GM12878 (cell line): ENCODE measurements around the gene XRCC4. TPM values are rescaled to one million over a fixed set of nuclear protein-coding genes. Genes with fewer than 3 reads are reported as not detected.

ENCODE experiments used
- ATAC-seq: fragments of 200-7000 bp; cut with Tn5 transposase; 3 replicates; pipeline ENCODE4 v1.9.1; 2020; ENCODE audit warnings: mild to moderate bottlenecking, moderate library complexity
- BruUV-seq: library from RNA; stranded (reverse); fragments of 400-500 nt; replicated peaks from 2 replicates; lab custom pipeline; 2021; lab: Mats Ljungman, UMichigan
- CTCF ChIA-PET: fragments of 300-600 bp; sonication (Branson Sonifier 250); formaldehyde crosslinking; extraction: SDS; loops from one replicate; lab custom pipeline; 2021; ENCODE audit warnings: inconsistent platforms; lab: Yijun Ruan, JAX
- POLR2A ChIA-PET: fragments of 350-600 bp; formaldehyde crosslinking; extraction: SDS; loops from one replicate; lab custom pipeline; 2021; ENCODE audit warnings: inconsistent platforms; lab: Charles Lee
- RAD21 ChIA-PET: fragments of 300-600 bp; sonication (Branson Sonifier 250); formaldehyde crosslinking; loops from one replicate; lab custom pipeline; 2023; ENCODE audit warnings: antibody characterized with exemption; ENCODE audit not compliant: unreplicated experiment; lab: Charles Lee
- SMC1A ChIA-PET: fragments of 300-600 bp; sonication (Branson Sonifier 250); formaldehyde crosslinking; loops from one replicate; lab custom pipeline; 2023; ENCODE audit not compliant: unreplicated experiment, uncharacterized antibody; lab: Charles Lee
- DNase-seq: peaks from one replicate; pipeline ENCODE4 v3.0.0-alpha.2; 2011; ENCODE audit warnings: low read depth, low spot score
- FAIRE-seq: peaks from 3 replicates; lab custom pipeline; 2011; peaks lifted over from hg19 to GRCh38; lab: Jason Lieb, UNC
- H2AFZ ChIP-seq: 2 replicates; pipeline ENCODE4 v1.6.0; 2011; ENCODE audit warnings: low read depth, low read length, control low read depth; ENCODE audit not compliant: control insufficient read depth
- H3K27ac ChIP-seq: 2 replicates; pipeline ENCODE4 v1.5.1; 2011; ENCODE audit warnings: control low read depth; ENCODE audit not compliant: control insufficient read depth, insufficient read depth
- H3K27me3 ChIP-seq, 2 experiments: replicated peaks in 1 of 2; 2 replicates each; pipeline versions ENCODE4 v1.6.0 to v1.6.1; 2011; ENCODE audit warnings: low read length in 1 of 2; ENCODE audit not compliant: control insufficient read depth in 2 of 2, insufficient read depth in 2 of 2
- H3K36me3 ChIP-seq, 2 experiments: 2 replicates each; pipeline ENCODE4 v1.5.1; 2011; ENCODE audit warnings: low read length in 1 of 2; ENCODE audit not compliant: control insufficient read depth in 2 of 2, insufficient read depth in 2 of 2
- H3K4me1 ChIP-seq: 2 replicates; pipeline ENCODE4 v1.6.1; 2011; ENCODE audit warnings: mild to moderate bottlenecking, low read length, moderate library complexity, mixed read lengths; ENCODE audit not compliant: control insufficient read depth, insufficient read depth
- H3K4me2 ChIP-seq: 2 replicates; pipeline ENCODE4 v1.6.0; 2011; ENCODE audit warnings: control low read depth; ENCODE audit not compliant: control insufficient read depth, insufficient read depth
- H3K4me3 ChIP-seq: fragments of 200-600 bp; sonication (generic); 2 replicates; pipeline ENCODE4 v1.5.1; 2016
- H3K79me2 ChIP-seq: 2 replicates; pipeline ENCODE4 v1.6.0; 2011; ENCODE audit warnings: low read length; ENCODE audit not compliant: control insufficient read depth, insufficient read depth
- H3K9ac ChIP-seq: 2 replicates; pipeline ENCODE4 v1.8.0; 2011; ENCODE audit warnings: low read length, control low read depth, mixed read lengths; ENCODE audit not compliant: control insufficient read depth, insufficient read depth
- H3K9me3 ChIP-seq: replicated peaks from 3 replicates; pipeline ENCODE4 v1.5.1; 2011; ENCODE audit warnings: mild to moderate bottlenecking, low read length; ENCODE audit not compliant: control insufficient read depth, insufficient read depth
- H4K20me1 ChIP-seq: 2 replicates; pipeline ENCODE4 v1.6.0; 2011; ENCODE audit not compliant: control insufficient read depth, insufficient read depth
- LARP7 ChIP-seq: fragments of 450-650 bp; IDR thresholded peaks from 2 replicates; pipeline ENCODE4 v1.6.1; 2017; ENCODE audit warnings: mild to moderate bottlenecking
- MXI1 ChIP-seq: fragments of 150-350 bp; IDR thresholded peaks from 2 replicates; pipeline ENCODE4 v1.6.1; 2011; ENCODE audit warnings: low read depth, mild to moderate bottlenecking, inconsistent platforms, low read length, improper control_type of control experiment
- WGBS: methylation state at CpG from one replicate; pipeline ENCODE4 v1.1.6; 2016; ENCODE audit warnings: low lambda C conversion rate; ENCODE audit not compliant: insufficient replicate concordance, insufficient coverage; ENCODE audit errors: missing lambda C conversion rate; 5-methylcytosine and 5-hydroxymethylcytosine counted together
- in situ Hi-C: fragments of 300-500 bp; cut with MboI; formaldehyde crosslinking; loops from 9 replicates; pipeline ENCODE4 v1.14.3; 2018; ENCODE audit warnings: mixed read lengths
- intact Hi-C: fragments of 100-400 bp; cut with micrococcal nuclease; formaldehyde crosslinking; loops from one replicate; pipeline ENCODE4 v1.14.2; 2022; ENCODE audit not compliant: unreplicated experiment
- polyA plus RNA-seq, 11 experiments: library from polyadenylated mRNA; depleted of rRNA in 4 of 11; unstranded in 6 of 11; stranded (reverse) in 5 of 11; fragments of >200 nt; fragmentation: Nextera tagmentation in 4 of 11; fragmentation: Illumina TruSeq in 1 of 11; extraction: Ambion mirVana in 4 of 11; extraction: Trizol in 1 of 11; gene quantifications; 1 replicate in 1 of 11; 2 replicates in 10 of 11; pipeline versions ENCODE4 v1.2.1 to v1.2.3, GENCODE V29; 2011 to 2016; ENCODE audit warnings: inconsistent platforms in 2 of 11, missing spikeins in 2 of 11, low read depth in 1 of 11
- total RNA-seq, 4 experiments: library from RNA; depleted of rRNA in 3 of 4; stranded (reverse); fragments of >200 nt in 3 of 4; fragmentation: Illumina TruSeq in 1 of 4; extraction: Trizol in 1 of 4; gene quantifications; 2 replicates each; pipeline versions ENCODE4 v1.2.1 to v1.2.3, GENCODE V29; 2013 to 2021

XRCC4 gene
- total and polyA plus RNA-seq, 10 of the 15 experiments (the other 5 are each of a cell fraction or from before 2014, with no cell fraction given) = 12.1 to 53.6 (median 25.8) TPM

DNA sequence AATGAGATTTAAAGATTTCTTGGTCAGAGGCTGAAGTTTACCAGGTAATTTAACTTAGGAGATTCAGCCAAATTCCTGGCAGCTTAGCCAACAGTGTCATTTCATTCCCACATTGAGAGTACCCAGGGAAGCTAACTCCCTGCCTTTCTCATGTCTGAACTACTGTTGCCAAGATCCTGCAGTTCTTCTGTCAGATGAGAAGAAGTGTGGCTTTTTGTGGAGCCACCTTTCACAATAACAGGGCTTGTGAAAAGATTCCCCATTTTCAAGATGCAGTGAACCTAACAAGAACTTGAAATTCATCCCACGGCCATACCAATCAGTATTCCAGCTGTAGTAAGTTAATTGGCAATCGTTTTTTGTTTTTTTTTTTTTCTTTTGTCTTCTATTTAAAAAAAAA is 176.4 kb downstream of the XRCC4 start:
- 97% methylated on average over 2 of the region's 2 CpGs for WGBS
- DNase-seq = no peak
- ChIA-PET SMC1A (interaction anchor here (1.2 kb wide), 1 partner anchor 9 kb away, joined by 3 read pairs; no protein-coding TSS in a partner anchor), POLR2A (no interaction called here)
- Histone ChIP-seq H3K4me1 (no peaks in the 10 kb centered on the region), H3K9ac (no peak overlapping the region)
- no peak for FAIRE-seq
- in situ Hi-C loops = no loop called here
- no peak for TF ChIP-seq LARP7
- TF ChIP-seq, all 136 proteins: peak for 0
- Histone ChIP-seq H3K4me2 (no peak overlapping the region), H3K27ac (no peak overlapping the region), H4K20me1 (no peaks in the 10 kb centered on the region), H3K79me2 (no peaks in the 10 kb centered on the region), H2AFZ (no peak overlapping the region), H3K9me3 (no peaks in the 10 kb centered on the region), H3K36me3 (no peaks in the 10 kb centered on the region), H3K27me3 (no peaks in the 10 kb centered on the region), H3K4me3 (no peak overlapping the region)
- ChIA-PET RAD21 (no interaction called here), CTCF (interaction anchor here (0.5 to 1.6 kb wide), 2 partner anchors 9 to 1250 kb away, joined by 3 to 6 read pairs; no protein-coding TSS in a partner anchor)
- no peak for ATAC-seq
- intact Hi-C loops = no loop called here
- no TSS peak for BruUV-seq

DNA sequence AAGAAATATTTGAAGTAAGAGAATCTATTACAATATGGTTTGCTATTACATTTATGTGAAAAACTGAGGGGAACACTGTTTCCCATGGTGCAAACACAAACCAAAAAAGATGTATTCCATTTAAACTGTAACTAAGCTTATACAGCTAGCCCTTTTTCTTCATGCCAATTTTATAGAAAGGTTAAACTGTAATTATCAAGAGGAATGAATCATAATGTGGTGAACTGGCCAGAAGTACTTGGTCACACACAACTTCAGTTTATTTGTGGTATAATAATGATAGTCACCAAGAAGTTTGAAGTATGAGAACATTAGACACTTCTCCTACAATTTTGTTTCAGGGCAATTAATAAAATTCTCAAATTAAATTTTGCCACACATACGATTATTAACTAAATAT is 177.9 kb downstream of the XRCC4 start:
- H2AFZ ChIP-seq = no peak overlapping the region
- no peak for DNase-seq
- H3K9ac ChIP-seq = no peak overlapping the region
- no peaks in the 10 kb centered on the region for H3K27me3 ChIP-seq
- H3K36me3 ChIP-seq = no peaks in the 10 kb centered on the region
- CTCF ChIA-PET = no interaction called here
- BruUV-seq = no TSS peak
- no peaks in the 10 kb centered on the region for H4K20me1 ChIP-seq
- H3K27ac ChIP-seq = no peak overlapping the region
- intact Hi-C loops = no loop called here
- H3K79me2 ChIP-seq = no peaks in the 10 kb centered on the region
- RAD21 ChIA-PET = no interaction called here
- in situ Hi-C loops = no loop called here
- 94% methylated on average over 1 of the region's 1 CpG for WGBS
- SMC1A ChIA-PET = no interaction called here
- POLR2A ChIA-PET = no interaction called here
- no peak for FAIRE-seq
- H3K9me3 ChIP-seq = no peaks in the 10 kb centered on the region
- ATAC-seq = no peak
- H3K4me3 ChIP-seq = no peak overlapping the region
- no peak for TF ChIP-seq MXI1
- no peaks in the 10 kb centered on the region for H3K4me1 ChIP-seq
- no peak overlapping the region for H3K4me2 ChIP-seq
